ENCODE results near the gene CCN2.
A peak's percentile ranks its signal among the peaks of the same experiment; 100 is the strongest.
"Not testable (repeated sequence)": the region's sequence is repeated elsewhere in the genome, so short reads cannot be mapped to it uniquely, and the experiment has no call there.

The CCN2 gene

GRCh38 chr6:131910956-131911355 lies 40.2 kb downstream of the CCN2 start:
- no peak for DNase-seq

DNA sequence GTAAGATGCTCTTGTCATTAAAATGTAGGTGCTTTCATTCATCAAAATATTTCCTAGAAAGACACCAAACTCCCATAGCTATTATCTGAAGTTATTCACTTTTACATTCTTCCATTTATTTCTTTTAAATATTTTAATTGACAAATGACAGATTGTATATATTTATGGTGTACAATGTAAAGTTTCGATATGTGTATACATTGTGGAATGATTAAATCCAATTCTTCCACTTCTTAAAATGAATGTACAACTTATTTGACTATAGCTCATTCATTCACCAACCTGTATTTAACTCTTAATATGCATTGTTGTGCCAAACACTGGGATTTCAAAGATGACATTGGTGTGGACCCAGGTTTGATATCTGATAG lies 41.0 kb downstream of the CCN2 start:
- DNase-seq: no peak

DNA sequence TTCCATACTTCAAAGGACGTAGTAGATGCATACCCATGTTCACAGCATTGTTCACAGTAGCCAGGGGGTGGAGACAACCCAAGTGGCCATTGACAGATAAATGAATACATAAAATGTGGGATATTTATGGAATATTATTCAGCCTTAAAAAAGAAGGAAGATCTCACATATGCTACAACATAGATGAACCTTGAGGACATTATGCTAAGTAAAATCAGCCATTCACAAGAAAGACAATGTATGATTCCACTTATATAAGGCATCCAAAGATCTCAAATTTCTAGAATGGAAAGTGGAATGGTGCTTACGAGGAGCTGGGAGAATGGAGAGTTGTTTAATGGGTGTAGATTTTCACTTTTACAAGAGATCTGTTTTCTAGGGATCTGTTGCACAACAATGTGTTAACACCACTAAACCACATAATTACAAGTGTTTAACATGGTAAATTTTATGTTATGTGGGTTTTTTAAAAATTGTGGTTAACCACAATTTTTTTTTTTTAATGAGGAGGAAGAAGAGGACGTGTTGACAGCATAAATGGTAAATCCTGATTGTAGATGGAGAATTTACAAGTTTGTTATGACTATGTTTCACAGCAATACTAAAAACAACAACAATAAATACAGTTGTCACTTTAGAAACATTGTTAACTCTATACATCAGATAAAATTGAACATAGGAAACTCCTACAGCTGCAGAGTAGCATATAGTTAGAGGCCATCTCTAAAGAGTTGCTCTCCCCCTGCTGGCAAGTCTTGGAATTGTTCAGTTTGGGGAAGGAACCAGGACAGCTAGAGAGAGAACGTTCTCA lies 41.6 kb downstream of the CCN2 start:
- peak in 45 of 56 donors; percentile 1 to 86 (median 35) for DNase-seq

DNA sequence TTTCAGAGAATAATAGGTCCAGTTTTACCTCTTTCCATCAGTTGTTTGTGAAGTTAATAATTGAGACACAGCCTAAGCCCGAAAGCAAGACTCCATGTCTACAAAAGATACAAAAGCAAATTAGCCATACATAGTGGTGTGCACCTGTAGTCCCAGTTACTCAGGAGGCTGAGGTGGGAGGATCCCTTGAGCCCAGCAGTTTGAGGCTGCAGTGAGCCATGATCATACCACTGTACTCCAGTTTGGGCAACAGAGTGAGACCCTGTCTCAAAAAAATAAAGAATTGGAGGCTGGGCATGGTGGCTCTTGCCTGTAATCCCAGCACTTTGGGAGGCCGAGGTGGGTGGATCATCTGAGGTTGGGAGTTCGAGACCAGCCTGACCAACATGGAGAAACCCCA lies 42.4 kb downstream of the CCN2 start:
- not testable (repeated sequence) for DNase-seq

GRCh38 chr6:131903734-131904133 lies 47.4 kb downstream of the CCN2 start:
- DNase-seq: not testable (repeated sequence)

DNA sequence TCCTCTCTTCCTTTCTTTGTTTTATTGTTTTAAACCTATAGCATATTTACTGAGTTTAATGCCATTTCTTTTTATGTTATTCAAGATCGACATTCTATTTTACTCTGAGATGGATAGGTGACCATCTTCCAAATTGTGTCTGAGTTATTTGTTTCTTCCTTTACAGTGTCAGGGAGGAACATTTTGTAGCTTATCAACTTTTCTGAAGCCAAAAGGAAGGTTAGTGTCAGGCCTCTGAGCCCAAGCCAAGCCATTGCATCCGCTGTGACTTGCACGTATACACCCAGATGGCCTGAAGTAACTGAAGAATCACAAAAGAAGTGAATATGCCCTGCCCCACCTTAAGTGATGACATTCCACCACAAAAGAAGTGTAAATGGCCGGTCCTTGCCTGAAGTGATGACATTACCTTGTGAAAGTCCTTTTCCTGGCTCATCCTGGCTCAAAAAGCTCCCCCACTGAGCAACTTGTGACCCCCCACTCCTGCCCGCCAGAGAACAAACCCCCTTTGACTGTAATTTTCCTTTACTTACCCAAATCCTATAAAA lies 49.8 kb downstream of the CCN2 start:
- DNase-seq: not testable (repeated sequence)

GRCh38 chr6:131900231-131900630 lies 50.9 kb downstream of the CCN2 start:
- DNase-seq: no peak

DNA sequence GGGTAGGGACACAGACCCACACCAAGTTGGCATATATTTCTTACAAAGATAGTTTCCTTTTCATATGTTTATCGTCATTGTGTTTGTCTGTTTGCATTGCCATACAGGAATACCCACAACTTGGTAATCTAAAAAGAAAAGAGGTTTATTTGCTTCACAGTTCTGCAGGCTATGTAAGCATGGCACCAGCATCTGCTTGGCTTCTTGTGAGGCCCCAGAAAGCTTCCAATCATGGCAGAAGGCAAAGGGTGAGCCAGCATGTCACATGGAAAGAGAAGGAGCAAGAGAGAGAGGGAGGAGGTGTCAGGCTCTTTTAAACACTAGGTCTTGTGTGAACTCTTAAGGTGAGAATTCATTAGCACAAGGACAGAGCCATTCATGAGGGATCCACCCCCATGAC lies 52.5 kb downstream of the CCN2 start:
- no peak for DNase-seq
